HG03175 (cell line): ENCODE results near the gene MPL.

Experiments used
- ATAC-seq: cut with Tn5 transposase; IDR thresholded peaks from one replicate; pipeline ENCODE4 v1.9.1; 2021; ENCODE audit warnings: mild to moderate bottlenecking, moderate library complexity; ENCODE audit not compliant: unreplicated experiment

The MPL gene

DNA sequence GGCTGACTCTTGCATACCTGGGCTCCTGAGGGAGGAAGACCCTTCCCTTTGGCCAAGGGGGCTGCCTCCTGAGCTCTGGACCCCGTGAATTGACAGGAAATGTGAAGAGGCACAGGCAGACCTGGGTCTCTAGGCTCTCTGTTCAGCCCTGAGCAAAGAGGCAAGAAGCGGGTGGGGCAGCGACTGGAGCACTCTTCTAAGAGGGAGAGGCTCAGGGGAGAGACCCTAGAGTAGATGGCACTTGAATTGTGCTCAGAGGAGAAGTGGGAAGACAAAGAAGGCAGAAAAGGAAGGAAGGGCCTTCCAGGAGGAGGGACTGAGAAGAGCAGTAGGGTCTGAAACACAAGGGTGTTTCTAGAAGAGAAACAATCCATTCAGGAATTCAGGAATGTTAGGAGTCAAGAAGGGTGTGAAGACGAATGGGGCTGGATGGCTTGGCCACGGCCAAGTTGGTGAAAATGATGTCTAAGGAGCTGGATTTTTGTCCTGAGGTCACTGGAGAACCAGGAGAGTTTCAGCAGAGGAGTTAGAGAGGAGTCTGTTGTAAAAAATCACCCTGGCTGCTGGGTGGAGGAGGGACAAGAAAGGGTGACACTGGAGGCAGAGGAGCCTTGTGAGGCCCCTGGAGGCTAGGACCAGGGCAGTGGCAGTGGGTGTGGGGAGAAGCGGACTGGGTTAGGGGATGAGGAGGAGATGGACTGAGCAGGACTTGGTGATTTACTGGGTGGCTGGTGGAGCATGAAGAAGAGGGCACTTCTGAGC lies 31.5 kb upstream of the MPL start:
- ATAC-seq, result no peak

DNA sequence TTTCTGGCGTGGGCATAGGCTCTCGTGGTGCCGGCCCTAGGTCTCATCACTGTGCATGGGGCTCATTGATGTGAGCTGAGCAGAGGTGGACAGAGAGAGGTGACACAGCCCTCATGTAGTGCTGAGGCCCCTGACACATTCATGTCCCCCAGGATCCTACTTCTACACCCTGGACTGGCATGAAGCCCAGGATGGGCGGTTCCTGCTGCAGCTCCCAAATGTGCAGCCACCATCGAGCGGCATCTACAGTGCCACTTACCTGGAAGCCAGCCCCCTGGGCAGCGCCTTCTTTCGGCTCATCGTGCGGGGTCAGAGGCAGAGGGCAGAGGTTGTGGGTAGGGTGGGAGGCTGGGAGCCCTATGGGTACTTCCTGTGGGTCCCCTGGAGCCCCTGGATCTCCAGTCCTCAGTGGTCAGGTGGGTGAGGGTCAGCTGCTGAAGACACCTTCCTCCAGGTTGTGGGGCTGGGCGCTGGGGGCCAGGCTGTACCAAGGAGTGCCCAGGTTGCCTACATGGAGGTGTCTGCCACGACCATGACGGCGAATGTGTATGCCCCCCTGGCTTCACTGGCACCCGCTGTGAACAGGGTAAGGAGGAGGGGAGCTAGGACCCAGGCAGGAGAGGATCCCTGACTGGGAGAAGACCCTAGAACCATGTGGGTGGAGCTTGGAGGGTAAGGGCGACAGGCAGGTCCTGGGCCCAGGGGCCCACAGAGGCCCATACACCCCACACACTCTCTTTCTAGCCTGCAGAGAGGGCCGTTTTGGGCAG lies 30.7 kb upstream of the MPL start:
- ATAC-seq, result no peak

DNA sequence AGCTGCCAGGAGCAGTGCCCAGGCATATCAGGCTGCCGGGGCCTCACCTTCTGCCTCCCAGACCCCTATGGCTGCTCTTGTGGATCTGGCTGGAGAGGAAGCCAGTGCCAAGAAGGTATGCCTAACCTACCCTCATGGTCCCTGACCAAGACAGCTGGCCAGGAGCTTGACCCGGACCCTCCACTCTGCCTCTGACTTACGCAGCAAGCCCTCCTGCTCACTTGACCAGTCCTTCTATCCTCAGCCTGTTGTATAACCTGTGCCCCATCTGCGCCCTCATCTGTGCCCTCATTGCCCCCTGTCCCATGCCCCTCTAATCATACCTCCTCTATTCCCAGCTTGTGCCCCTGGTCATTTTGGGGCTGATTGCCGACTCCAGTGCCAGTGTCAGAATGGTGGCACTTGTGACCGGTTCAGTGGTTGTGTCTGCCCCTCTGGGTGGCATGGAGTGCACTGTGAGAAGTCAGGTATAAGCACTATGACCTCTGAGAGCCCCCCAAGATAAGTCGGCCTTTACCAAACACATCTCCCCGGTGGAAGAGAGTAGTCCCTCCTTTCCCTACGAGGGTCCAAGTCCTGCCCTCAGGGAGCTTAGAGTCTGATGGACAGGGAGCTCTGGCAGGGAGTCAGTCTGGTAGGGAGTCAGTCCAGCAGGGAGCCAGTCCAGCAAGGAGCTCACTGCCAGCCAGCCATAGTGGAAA lies 30.0 kb upstream of the MPL start:
- ATAC-seq, result no peak

- ATAC-seq, result no peak
Measured at GRCh38 chr1:43308635-43309404, 28.8 kb upstream of the MPL start.

DNA sequence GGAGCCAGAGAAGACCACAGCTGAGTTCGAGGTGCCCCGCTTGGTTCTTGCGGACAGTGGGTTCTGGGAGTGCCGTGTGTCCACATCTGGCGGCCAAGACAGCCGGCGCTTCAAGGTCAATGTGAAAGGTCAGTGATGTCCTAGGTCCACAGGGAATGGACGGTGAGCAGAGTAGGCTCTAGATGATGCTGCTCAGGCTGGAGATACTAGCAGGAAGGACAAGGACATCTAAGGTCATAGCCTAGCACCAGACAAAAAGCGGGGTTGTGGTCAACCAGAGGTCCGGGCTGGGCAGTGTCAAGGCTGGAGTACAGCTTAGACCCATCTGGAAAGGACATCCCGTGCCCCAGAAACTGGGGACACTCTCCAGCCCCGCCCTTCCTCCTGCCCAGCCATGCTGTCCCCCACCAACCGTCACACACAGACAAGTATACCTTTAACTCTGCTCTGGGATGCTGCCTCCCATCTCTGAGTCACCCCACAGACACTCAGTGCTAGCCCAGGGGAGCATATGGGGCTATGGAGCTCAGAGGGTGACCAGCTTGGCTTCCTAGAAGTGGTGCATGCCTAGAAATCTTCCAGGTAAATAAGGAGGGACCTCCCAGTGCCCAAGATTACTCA lies 28.1 kb upstream of the MPL start:
- no peak for ATAC-seq

GRCh38 chr1:43311521-43311920 lies 26.1 kb upstream of the MPL start:
- ATAC-seq, result no peak

DNA sequence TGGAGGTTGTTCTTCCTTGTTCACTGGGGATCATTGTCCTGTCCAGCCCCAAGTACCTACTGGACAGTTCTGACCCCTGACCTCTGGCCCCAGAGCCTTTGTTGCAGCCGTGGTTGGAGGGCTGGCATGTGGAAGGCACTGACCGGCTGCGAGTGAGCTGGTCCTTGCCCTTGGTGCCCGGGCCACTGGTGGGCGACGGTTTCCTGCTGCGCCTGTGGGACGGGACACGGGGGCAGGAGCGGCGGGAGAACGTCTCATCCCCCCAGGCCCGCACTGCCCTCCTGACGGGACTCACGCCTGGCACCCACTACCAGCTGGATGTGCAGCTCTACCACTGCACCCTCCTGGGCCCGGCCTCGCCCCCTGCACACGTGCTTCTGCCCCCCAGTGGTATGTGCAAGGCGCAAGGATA lies 25.4 kb upstream of the MPL start:
- ATAC-seq, result no peak

DNA sequence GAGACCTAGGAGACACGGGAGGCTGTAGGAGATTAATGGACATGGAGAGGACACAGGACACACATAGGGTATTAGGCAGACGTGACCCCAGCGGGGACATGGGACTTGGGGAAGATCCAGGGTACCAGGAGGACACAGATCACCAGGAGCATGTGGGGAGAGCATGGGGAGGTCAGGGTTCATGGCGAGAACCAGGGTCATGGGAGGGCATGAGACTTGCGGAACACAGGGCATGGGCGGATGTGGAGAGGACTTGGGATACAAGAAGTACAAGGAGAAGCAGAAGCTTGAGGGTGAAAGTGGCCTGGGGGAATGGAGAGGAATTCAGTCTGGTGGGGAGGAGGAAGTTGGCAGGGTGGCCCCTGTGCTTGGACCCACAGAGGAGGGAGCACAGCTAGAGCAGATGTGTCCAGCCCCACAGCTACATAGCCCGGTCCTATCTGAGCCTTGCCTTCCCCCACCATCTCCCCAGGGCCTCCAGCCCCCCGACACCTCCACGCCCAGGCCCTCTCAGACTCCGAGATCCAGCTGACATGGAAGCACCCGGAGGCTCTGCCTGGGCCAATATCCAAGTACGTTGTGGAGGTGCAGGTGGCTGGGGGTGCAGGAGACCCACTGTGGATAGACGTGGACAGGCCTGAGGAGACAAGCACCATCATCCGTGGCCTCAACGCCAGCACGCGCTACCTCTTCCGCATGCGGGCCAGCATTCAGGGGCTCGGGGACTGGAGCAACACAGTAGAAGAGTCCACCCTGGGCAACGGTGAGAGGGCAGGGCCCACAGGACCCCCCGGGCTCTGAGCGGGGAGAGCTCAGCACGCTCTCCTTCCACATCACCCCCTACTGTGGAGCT lies 24.7 kb upstream of the MPL start:
- no peak for ATAC-seq

- no peak for ATAC-seq
Measured at GRCh38 chr1:43313771-43314170, 23.8 kb upstream of the MPL start.

- no peak for ATAC-seq
Measured at GRCh38 chr1:43314233-43314632, 23.4 kb upstream of the MPL start.

DNA sequence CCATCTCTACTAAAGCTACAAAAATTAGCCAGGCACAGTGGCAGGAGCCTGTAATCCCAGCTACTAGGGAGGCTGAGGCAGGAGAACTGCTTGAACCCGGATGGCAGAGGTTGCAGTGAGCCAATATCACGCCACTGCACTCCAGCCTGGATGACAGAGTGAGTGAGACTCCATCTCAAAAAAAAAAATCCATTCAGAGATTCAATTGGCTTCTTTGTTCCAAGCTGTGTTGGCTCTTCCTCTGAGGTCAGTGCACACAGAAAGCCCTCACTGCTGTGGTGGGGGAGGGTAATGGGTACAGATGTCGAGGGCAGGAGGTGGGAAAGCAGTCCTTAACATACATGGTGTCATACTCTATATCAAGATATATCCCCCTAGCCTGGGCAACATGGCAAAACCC lies 22.1 kb upstream of the MPL start:
- ATAC-seq, result no peak

GRCh38 chr1:43315963-43316737 lies 21.5 kb upstream of the MPL start:
- ATAC-seq, result no peak

- no peak for ATAC-seq
Measured at GRCh38 chr1:43316738-43317520, 20.7 kb upstream of the MPL start.

DNA sequence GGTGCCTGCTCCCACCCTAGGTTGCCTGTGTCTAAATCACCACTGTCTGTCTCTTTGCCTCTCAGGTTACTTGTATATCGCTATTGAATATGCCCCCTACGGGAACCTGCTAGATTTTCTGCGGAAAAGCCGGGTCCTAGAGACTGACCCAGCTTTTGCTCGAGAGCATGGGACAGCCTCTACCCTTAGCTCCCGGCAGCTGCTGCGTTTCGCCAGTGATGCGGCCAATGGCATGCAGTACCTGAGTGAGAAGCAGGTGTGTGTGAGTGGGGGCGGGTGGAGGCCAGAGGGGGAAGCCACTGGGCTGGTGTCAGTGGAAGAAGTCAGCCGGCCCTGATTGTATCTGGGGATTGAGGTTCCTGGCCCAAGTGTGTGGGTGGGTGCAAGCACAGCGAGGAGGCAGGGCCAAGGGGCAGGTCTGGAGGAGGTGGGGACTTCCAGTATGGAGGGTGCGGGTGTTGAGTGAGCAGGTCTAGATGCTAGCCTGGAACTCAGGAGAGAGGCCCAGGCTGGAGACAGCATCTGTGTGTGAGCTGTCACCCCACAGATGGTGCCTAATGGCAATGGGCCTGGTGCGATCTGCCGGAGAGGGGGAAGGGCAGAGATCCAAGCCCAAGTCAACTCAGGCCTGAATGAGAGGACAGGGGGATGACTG lies 19.7 kb upstream of the MPL start:
- ATAC-seq, result no peak

DNA sequence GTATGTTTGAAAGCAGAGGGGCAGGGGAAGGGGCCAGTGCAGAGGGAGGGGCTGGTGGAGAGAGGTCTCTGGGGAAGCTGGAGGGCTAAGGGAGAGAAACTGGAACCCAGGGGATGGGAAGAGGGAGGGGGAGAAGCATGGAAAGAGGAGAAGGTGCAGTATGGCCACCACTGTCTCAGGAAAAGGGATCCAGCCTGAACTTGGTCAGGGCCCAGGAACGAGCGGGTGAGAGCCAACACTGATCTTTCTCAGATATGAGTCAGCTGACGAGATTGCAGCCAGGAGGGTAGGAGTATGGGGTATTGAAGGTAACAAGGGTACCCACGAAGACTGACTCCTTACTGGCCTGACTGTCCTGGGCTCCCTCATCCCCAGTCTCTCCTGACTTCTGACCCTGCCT lies 18.8 kb upstream of the MPL start:
- ATAC-seq, result no peak

- ATAC-seq, result no peak
Measured at GRCh38 chr1:43319288-43319687, 18.3 kb upstream of the MPL start.

GRCh38 chr1:43319766-43320165 lies 17.9 kb upstream of the MPL start:
- ATAC-seq, result no peak
